ENCODE data around the gene ATP10A.

DNA sequence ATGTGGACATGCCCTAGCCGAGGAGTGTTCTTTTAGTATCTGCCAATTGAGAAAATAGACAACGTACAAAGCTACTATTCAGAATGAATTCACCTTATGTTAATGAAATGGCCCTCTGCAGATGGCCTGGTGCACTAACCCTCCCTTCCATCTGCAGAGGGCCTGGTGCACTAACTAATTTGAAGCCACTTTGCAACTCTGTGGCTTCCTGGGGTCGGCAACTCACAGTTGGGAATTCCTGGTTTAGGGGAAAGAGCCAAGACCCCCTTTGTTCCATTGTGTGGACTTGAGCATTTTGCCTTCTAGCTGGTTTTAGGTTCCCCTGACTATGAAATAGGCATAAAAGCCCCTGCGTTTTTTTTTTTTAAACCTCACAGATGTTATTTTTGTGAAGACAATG is 220.0 kb downstream of the ATP10A start:
- TF ChIP-seq, protein P1, sequence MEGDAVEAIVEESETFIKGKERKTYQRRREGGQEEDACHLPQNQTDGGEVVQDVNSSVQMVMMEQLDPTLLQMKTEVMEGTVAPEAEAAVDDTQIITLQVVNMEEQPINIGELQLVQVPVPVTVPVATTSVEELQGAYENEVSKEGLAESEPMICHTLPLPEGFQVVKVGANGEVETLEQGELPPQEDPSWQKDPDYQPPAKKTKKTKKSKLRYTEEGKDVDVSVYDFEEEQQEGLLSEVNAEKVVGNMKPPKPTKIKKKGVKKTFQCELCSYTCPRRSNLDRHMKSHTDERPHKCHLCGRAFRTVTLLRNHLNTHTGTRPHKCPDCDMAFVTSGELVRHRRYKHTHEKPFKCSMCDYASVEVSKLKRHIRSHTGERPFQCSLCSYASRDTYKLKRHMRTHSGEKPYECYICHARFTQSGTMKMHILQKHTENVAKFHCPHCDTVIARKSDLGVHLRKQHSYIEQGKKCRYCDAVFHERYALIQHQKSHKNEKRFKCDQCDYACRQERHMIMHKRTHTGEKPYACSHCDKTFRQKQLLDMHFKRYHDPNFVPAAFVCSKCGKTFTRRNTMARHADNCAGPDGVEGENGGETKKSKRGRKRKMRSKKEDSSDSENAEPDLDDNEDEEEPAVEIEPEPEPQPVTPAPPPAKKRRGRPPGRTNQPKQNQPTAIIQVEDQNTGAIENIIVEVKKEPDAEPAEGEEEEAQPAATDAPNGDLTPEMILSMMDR (IDR thresholded peaks at IDR 0.05) = no peak
- no peak for TF ChIP-seq POLR2AphosphoS5 (IDR thresholded peaks at IDR 0.05)
